Loucy (cell line): ENCODE measurements around the gene KCTD12.

Experiments
- H2AFZ ChIP-seq: fragments of 200-600 bp; sonication (generic); 2 replicates; pipeline ENCODE4 v1.6.0; 2016; ENCODE audit warnings: antibody characterized with exemption, mild to moderate bottlenecking, low read length, moderate library complexity
- H3F3A ChIP-seq: fragments of 200-600 bp; 2 replicates; pipeline ENCODE4 v1.6.0; 2016; ENCODE audit warnings: antibody characterized with exemption, low read depth, mild to moderate bottlenecking
- H3K27me3 ChIP-seq: fragments of 200-600 bp; sonication (generic); 2 replicates; pipeline ENCODE4 v1.6.1; 2014; ENCODE audit warnings: low read length, mild to moderate bottlenecking; ENCODE audit not compliant: insufficient read depth, poor library complexity, severe bottlenecking
- H3K36me3 ChIP-seq: fragments of 200-600 bp; sonication (generic); 2 replicates; pipeline ENCODE4 v1.6.1; 2016; ENCODE audit warnings: low read length; ENCODE audit not compliant: insufficient read depth
- H3K4me1 ChIP-seq: fragments of 200-600 bp; sonication (generic); 2 replicates; pipeline ENCODE4 v1.5.1; 2014; ENCODE audit warnings: low read length, mild to moderate bottlenecking; ENCODE audit not compliant: insufficient read depth, poor library complexity, severe bottlenecking
- H3K4me2 ChIP-seq: fragments of 200-600 bp; sonication (generic); 2 replicates; pipeline ENCODE4 v1.6.0; 2014; ENCODE audit warnings: antibody characterized with exemption, low read length, low read depth, mild to moderate bottlenecking; ENCODE audit not compliant: poor library complexity, severe bottlenecking
- H3K4me3 ChIP-seq: fragments of 200-600 bp; sonication (generic); 2 replicates; pipeline ENCODE4 v1.5.1; 2014; ENCODE audit warnings: low read length, mild to moderate bottlenecking, mixed read lengths; ENCODE audit not compliant: poor library complexity, severe bottlenecking
- H3K79me2 ChIP-seq: fragments of 200-600 bp; sonication (generic); 2 replicates; pipeline ENCODE4 v1.6.1; 2014; ENCODE audit warnings: low read length; ENCODE audit not compliant: insufficient read depth
- H3K9ac ChIP-seq: fragments of 200-600 bp; sonication (generic); 2 replicates; pipeline ENCODE4 v1.6.0; 2014; ENCODE audit warnings: mild to moderate bottlenecking, low read depth, low read length, moderate library complexity; ENCODE audit not compliant: poor library complexity, severe bottlenecking
- H3K9me2 ChIP-seq: fragments of 200-600 bp; sonication (generic); replicated peaks from 2 replicates; pipeline ENCODE4 v1.6.1; 2016; ENCODE audit warnings: low read depth, low read length, mixed read lengths
- H3K9me3 ChIP-seq: fragments of 200-600 bp; sonication (generic); 2 replicates; pipeline ENCODE4 v1.6.1; 2014; ENCODE audit warnings: mild to moderate bottlenecking, antibody characterized with exemption, low read length, low read depth; ENCODE audit not compliant: insufficient read depth
- H4K20me1 ChIP-seq: fragments of 200-600 bp; sonication (generic); 2 replicates; pipeline ENCODE4 v1.6.0; 2014; ENCODE audit warnings: antibody characterized with exemption, low read length, mild to moderate bottlenecking; ENCODE audit not compliant: insufficient read depth, poor library complexity, severe bottlenecking
- EZH2phosphoT487 ChIP-seq: fragments of 200-600 bp; IDR thresholded peaks from 2 replicates; pipeline ENCODE4 v1.6.1; 2018; ENCODE audit warnings: antibody characterized with exemption, mild to moderate bottlenecking, moderate library complexity, borderline replicate concordance
- TF ChIP-seq, protein P1 (sequence below): fragments of 200-600 bp; sonication (generic); conservative IDR thresholded peaks from 2 replicates; pipeline ENCODE4 v1.5.1; 2014; ENCODE audit warnings: mild to moderate bottlenecking, antibody characterized with exemption, low read length

Gene KCTD12

DNA sequence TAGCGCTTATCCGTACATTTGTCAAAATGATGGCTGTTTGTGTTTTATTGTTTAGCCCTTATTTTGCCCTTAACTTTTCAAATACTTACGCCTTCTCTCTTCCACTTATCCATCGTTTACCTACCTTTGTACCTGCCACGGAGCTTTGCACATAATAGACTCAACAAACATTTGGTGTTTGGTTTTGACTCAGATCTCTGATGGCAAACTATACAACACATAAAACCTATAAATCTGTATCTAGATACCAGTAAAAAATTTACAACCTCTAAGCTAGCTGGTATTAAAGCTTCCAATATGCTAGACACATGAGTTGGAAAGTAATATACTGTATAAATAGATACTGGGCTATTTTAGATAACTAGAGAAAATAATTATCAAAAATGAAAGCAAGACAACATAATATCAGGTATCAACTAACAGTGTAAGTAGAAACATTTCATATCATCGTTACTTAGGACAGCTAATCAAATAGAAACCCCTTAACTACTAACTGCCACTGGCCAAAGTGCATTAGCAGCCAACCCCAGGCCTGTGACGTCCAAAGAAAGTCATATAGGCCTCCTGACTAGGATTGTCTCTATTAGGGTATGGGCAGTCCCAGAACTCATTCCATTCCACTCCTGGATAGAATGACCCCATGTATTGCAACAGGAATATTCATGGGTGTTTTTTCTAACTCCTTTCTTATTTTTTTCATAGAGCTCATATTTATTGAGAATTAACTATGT lies 53.8 kb downstream of the KCTD12 start:
- Histone ChIP-seq H3K4me2 (no peak overlapping the region), H3K36me3 (no peaks in the 10 kb centered on the region), H3K79me2 (no peaks in the 10 kb centered on the region), H3F3A (no peaks in the 10 kb centered on the region), H2AFZ (no peak overlapping the region), H3K4me1 (peaks cover 6% of the 10 kb centered on the region), H3K27me3 (no peaks in the 10 kb centered on the region), H3K4me3 (no peak overlapping the region), H3K9me2 (no peaks in the 10 kb centered on the region), H4K20me1 (no peaks in the 10 kb centered on the region), H3K9ac (no peak overlapping the region), H3K9me3 (no peaks in the 10 kb centered on the region)
- TF ChIP-seq, protein P1, sequence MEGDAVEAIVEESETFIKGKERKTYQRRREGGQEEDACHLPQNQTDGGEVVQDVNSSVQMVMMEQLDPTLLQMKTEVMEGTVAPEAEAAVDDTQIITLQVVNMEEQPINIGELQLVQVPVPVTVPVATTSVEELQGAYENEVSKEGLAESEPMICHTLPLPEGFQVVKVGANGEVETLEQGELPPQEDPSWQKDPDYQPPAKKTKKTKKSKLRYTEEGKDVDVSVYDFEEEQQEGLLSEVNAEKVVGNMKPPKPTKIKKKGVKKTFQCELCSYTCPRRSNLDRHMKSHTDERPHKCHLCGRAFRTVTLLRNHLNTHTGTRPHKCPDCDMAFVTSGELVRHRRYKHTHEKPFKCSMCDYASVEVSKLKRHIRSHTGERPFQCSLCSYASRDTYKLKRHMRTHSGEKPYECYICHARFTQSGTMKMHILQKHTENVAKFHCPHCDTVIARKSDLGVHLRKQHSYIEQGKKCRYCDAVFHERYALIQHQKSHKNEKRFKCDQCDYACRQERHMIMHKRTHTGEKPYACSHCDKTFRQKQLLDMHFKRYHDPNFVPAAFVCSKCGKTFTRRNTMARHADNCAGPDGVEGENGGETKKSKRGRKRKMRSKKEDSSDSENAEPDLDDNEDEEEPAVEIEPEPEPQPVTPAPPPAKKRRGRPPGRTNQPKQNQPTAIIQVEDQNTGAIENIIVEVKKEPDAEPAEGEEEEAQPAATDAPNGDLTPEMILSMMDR: no peak
- no peak for TF ChIP-seq EZH2phosphoT487

DNA sequence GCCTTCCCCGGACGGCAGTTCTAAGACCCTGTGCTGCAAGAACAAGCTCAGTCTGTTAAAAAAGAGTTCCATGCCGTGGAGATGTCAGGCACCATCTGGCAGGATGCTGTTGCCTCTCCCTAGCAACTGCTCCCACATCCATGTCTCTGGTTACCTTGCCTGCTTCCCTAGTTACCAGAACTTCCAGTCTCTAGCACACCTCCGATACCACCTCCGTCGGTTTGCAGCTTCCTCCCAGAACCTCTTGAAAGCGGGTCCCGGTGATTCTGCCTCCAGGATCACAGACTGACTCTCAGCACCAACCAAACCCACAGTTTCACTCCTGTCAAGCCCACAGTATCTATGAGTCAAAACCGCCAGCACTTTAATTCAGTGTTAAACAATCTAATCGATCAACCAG lies 55.4 kb downstream of the KCTD12 start:
- TF ChIP-seq, protein P1: no peak
- no peak for TF ChIP-seq EZH2phosphoT487
- H3F3A ChIP-seq: no peaks in the 10 kb centered on the region
- no peaks in the 10 kb centered on the region for H4K20me1 ChIP-seq
- H3K79me2 ChIP-seq: no peaks in the 10 kb centered on the region
- no peak overlapping the region for H3K9ac ChIP-seq
- peaks cover 6% of the 10 kb centered on the region for H3K4me1 ChIP-seq
- H3K36me3 ChIP-seq: no peaks in the 10 kb centered on the region
- no peaks in the 10 kb centered on the region for H3K9me3 ChIP-seq
- no peaks in the 10 kb centered on the region for H3K9me2 ChIP-seq
- H3K4me3 ChIP-seq: no peak overlapping the region
- H3K4me2 ChIP-seq: no peak overlapping the region
- no peak overlapping the region for H2AFZ ChIP-seq
- no peaks in the 10 kb centered on the region for H3K27me3 ChIP-seq
